Uterus (tissue), 2 donors: ENCODE results near the gene SRPRB.

ENCODE experiments used
- POLR2A ChIP-seq, 2 donors: fragments of 450-650 bp; IDR thresholded peaks; one replicate each; pipeline ENCODE4 v1.6.1; 2016; ENCODE audit warnings: antibody characterized with exemption in 2 of 2, mild to moderate bottlenecking in 1 of 2, moderate library complexity in 1 of 2
- TF ChIP-seq, protein P1 (sequence below), 4 experiments: fragments of 200-600 bp in 2 of 4; fragments of 450-650 bp in 2 of 4; sonication (generic) in 2 of 4; IDR thresholded peaks; one replicate each; pipeline ENCODE4 v1.5.1; 2016 to 2019; ENCODE audit warnings: antibody characterized with exemption in 4 of 4, mild to moderate bottlenecking in 2 of 4, moderate library complexity in 1 of 4

DNA sequence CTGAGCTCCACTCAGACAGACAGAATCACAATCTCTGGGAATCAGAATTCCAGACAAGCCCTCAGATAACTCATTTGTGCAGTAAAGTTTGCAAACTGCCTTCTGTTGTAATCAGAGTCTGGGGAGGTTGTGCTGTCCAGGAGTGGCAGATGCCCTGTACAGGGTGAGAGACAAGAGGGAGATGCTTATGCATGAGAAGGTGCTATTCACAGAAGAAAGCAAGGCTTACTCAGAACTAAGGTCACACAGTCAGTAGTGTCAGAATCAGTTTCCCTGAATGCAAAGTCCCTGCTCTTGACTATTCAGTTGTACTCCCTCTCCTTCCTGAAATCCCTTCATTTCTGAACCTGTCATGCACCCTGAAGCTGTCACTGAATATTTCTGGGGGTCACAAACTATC, 43.7 kb downstream of the SRPRB start:
- TF ChIP-seq, protein P1, sequence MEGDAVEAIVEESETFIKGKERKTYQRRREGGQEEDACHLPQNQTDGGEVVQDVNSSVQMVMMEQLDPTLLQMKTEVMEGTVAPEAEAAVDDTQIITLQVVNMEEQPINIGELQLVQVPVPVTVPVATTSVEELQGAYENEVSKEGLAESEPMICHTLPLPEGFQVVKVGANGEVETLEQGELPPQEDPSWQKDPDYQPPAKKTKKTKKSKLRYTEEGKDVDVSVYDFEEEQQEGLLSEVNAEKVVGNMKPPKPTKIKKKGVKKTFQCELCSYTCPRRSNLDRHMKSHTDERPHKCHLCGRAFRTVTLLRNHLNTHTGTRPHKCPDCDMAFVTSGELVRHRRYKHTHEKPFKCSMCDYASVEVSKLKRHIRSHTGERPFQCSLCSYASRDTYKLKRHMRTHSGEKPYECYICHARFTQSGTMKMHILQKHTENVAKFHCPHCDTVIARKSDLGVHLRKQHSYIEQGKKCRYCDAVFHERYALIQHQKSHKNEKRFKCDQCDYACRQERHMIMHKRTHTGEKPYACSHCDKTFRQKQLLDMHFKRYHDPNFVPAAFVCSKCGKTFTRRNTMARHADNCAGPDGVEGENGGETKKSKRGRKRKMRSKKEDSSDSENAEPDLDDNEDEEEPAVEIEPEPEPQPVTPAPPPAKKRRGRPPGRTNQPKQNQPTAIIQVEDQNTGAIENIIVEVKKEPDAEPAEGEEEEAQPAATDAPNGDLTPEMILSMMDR (IDR thresholded peaks at IDR 0.05): no peak
- no peak for TF ChIP-seq POLR2A (IDR thresholded peaks at IDR 0.05)
